ENCODE measurements around the gene IL5. TPM values are rescaled to one million over a fixed set of nuclear protein-coding genes. Genes with fewer than 3 reads are reported as not detected.

The IL5 gene
- total and polyA plus RNA-seq, 2 of the 13 experiments (the other 11 are each of a cell fraction or from before 2014, with no cell fraction given): not detected

DNA sequence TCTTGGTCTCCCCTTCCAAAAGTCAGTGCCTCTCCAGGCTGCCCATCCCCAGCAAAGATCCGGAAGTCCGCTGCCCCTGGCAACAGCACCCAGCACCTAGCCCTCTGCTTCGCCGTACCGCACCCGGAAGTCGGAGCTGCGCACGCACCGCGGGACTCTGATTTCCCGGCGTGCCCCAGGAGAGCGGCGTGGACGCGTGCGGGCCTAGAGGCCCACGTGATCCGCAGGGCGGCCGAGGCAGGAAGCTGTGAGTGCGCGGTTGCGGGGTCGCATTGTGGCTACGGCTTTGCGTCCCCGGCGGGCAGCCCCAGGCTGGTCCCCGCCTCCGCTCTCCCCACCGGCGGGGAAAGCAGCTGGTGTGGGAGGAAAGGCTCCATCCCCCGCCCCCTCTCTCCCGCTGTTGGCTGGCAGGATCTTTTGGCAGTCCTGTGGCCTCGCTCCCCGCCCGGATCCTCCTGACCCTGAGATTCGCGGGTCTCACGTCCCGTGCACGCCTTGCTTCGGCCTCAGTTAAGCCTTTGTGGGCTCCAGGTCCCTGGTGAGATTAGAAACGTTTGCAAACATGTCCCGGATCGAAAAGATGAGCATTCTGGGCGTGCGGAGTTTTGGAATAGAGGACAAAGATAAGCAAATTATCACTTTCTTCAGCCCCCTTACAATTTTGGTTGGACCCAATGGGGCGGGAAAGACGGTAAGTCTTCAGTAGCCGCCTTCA, 13.6 kb upstream of the IL5 start, which contains the start of gene RAD50 (continued):
- TF ChIP-seq MYNN (CRISPR knock-in tag; IDR thresholded peaks at IDR 0.05; ENCODE audit: low read depth) (0 out of 2 replicates have a peak, but pooled peaks have one; percentile 84), MZF1 (CRISPR knock-in tag; IDR thresholded peaks at IDR 0.05; ENCODE audit: borderline replicate concordance) (no peak; the same call in 1 of the 2 replicates), KLF15 (CRISPR knock-in tag; IDR thresholded peaks at IDR 0.05; ENCODE audit: borderline replicate concordance) (peak; percentile 70; the same call in 1 of the 2 replicates), ASH2L (IDR thresholded peaks at IDR 0.05; ENCODE audit: insufficient read length, low read depth, low read length) (peak; percentile 75), NFIB (CRISPR knock-in tag; IDR thresholded peaks at IDR 0.05; ENCODE audit: borderline replicate concordance) (no peak), ARID4A (CRISPR knock-in tag; IDR thresholded peaks at IDR 0.05; ENCODE audit: borderline replicate concordance) (peak; percentile 95), ZNF629 (CRISPR knock-in tag; conservative IDR thresholded peaks at IDR 0.05) (no peak), HDAC2 (CRISPR knock-in tag; IDR thresholded peaks at IDR 0.05) (peak; percentile 87), ZNF354B (CRISPR knock-in tag; IDR thresholded peaks at IDR 0.05) (peak; percentile 98), ZNF788 (CRISPR knock-in tag; IDR thresholded peaks at IDR 0.05; ENCODE audit: borderline replicate concordance) (peak; percentile 97), SMYD3 (CRISPR knock-in tag; IDR thresholded peaks at IDR 0.05) (peak; percentile 97), ZNF598 (CRISPR knock-in tag; IDR thresholded peaks at IDR 0.05; ENCODE audit: borderline replicate concordance) (peak; percentile 88), ZKSCAN5 (CRISPR knock-in tag; IDR thresholded peaks at IDR 0.05) (no peak), SIN3B (IDR thresholded peaks at IDR 0.05; ENCODE audit: low read length) (no peak), ZBTB38 (CRISPR knock-in tag; IDR thresholded peaks at IDR 0.05) (peak; percentile 96), CEBPB (IDR thresholded peaks at IDR 0.05; ENCODE audit: borderline replicate concordance, low read depth, low read length) (no peak), ZNF547 (CRISPR knock-in tag; IDR thresholded peaks at IDR 0.05) (peak; percentile 97), SRF (IDR thresholded peaks at IDR 0.05; ENCODE audit: low read depth, low read length) (no peak), ZNF225 (CRISPR knock-in tag; IDR thresholded peaks at IDR 0.05) (peak; percentile 98), FOSL1 (CRISPR knock-in tag; IDR thresholded peaks at IDR 0.05; ENCODE audit: borderline replicate concordance) (0 out of 2 replicates have a peak, but pooled peaks have one; percentile 4)
- TF ChIP-seq, protein P1, sequence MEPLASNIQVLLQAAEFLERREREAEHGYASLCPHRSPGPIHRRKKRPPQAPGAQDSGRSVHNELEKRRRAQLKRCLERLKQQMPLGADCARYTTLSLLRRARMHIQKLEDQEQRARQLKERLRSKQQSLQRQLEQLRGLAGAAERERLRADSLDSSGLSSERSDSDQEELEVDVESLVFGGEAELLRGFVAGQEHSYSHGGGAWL (CRISPR knock-in tag; IDR thresholded peaks at IDR 0.05): peak; percentile 98
- TF ChIP-seq, protein P2, sequence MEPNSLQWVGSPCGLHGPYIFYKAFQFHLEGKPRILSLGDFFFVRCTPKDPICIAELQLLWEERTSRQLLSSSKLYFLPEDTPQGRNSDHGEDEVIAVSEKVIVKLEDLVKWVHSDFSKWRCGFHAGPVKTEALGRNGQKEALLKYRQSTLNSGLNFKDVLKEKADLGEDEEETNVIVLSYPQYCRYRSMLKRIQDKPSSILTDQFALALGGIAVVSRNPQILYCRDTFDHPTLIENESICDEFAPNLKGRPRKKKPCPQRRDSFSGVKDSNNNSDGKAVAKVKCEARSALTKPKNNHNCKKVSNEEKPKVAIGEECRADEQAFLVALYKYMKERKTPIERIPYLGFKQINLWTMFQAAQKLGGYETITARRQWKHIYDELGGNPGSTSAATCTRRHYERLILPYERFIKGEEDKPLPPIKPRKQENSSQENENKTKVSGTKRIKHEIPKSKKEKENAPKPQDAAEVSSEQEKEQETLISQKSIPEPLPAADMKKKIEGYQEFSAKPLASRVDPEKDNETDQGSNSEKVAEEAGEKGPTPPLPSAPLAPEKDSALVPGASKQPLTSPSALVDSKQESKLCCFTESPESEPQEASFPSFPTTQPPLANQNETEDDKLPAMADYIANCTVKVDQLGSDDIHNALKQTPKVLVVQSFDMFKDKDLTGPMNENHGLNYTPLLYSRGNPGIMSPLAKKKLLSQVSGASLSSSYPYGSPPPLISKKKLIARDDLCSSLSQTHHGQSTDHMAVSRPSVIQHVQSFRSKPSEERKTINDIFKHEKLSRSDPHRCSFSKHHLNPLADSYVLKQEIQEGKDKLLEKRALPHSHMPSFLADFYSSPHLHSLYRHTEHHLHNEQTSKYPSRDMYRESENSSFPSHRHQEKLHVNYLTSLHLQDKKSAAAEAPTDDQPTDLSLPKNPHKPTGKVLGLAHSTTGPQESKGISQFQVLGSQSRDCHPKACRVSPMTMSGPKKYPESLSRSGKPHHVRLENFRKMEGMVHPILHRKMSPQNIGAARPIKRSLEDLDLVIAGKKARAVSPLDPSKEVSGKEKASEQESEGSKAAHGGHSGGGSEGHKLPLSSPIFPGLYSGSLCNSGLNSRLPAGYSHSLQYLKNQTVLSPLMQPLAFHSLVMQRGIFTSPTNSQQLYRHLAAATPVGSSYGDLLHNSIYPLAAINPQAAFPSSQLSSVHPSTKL (CRISPR knock-in tag; IDR thresholded peaks at IDR 0.05): peak; percentile 81

Data from HepG2 (cell line).